NCI-H2171 (cell line): ENCODE results near the gene TRIM67.
A peak's percentile ranks its signal among the peaks of the same experiment; 100 is the strongest.
"Not testable (repeated sequence)": the region's sequence is repeated elsewhere in the genome, so short reads cannot be mapped to it uniquely, and the experiment has no call there.

Source experiments
- DNase-seq: peaks from one replicate; lab custom pipeline; 2025; lab: John Stamatoyannopoulos, UW

TRIM67 gene

GRCh38 chr1:231203259-231204057 lies 41.6 kb downstream of the TRIM67 start:
- no peak for DNase-seq

GRCh38 chr1:231206856-231207255 lies 45.0 kb downstream of the TRIM67 start:
- no peak for DNase-seq

- DNase-seq: no peak
These were observed 45.6 kb downstream of the TRIM67 start for GRCh38 chr1:231207437-231207836.

- no peak for DNase-seq
These were observed 47.1 kb downstream of the TRIM67 start for GRCh38 chr1:231208980-231209379.

- DNase-seq: no peak
These were observed 47.7 kb downstream of the TRIM67 start for GRCh38 chr1:231209531-231209930.

GRCh38 chr1:231210126-231210525 lies 48.3 kb downstream of the TRIM67 start:
- no peak for DNase-seq

- peak; percentile 77 for DNase-seq
These were observed 49.4 kb downstream of the TRIM67 start for GRCh38 chr1:231211005-231211857.

- DNase-seq: not testable (repeated sequence)
These were observed 50.4 kb downstream of the TRIM67 start for GRCh38 chr1:231212301-231212700.

- DNase-seq: no peak
These were observed 52.1 kb downstream of the TRIM67 start for GRCh38 chr1:231213831-231214573.

GRCh38 chr1:231214918-231215680 lies 53.2 kb downstream of the TRIM67 start:
- no peak for DNase-seq

GRCh38 chr1:231215681-231216385 lies 54.0 kb downstream of the TRIM67 start:
- no peak for DNase-seq

- no peak for DNase-seq
These were observed 54.6 kb downstream of the TRIM67 start for GRCh38 chr1:231216498-231216897.

GRCh38 chr1:231217056-231217455 lies 55.2 kb downstream of the TRIM67 start:
- no peak for DNase-seq

- no peak for DNase-seq
These were observed 56.2 kb downstream of the TRIM67 start for GRCh38 chr1:231218078-231218477.

GRCh38 chr1:231219422-231220401 lies 57.9 kb downstream of the TRIM67 start:
- no peak for DNase-seq

GRCh38 chr1:231220801-231221200 lies 58.9 kb downstream of the TRIM67 start:
- DNase-seq: no peak

GRCh38 chr1:231226156-231226555 lies 64.3 kb downstream of the TRIM67 start:
- no peak for DNase-seq

- DNase-seq: no peak
These were observed 69.7 kb downstream of the TRIM67 start for GRCh38 chr1:231231511-231231910.

GRCh38 chr1:231232870-231233734 lies 71.2 kb downstream of the TRIM67 start:
- no peak for DNase-seq
